Gastrocnemius medialis (tissue), 4 donors: ENCODE data around the gene DENND2C.

Experiments
- POLR2A ChIP-seq, 2 donors: fragments of 450-650 bp; IDR thresholded peaks; one replicate each; pipeline ENCODE4 v1.6.1; 2017; ENCODE audit warnings: antibody characterized with exemption in 2 of 2, mild to moderate bottlenecking in 2 of 2, moderate library complexity in 2 of 2
- TF ChIP-seq, protein P1 (sequence below), 5 experiments: fragments of 450-650 bp in 3 of 5; fragments of 200-600 bp in 2 of 5; sonication (generic) in 2 of 5; IDR thresholded peaks in 4 of 5; conservative IDR thresholded peaks in 1 of 5; 1 replicate in 4 of 5; 2 replicates in 1 of 5; pipeline ENCODE4 v1.5.1; 2016 to 2019; ENCODE audit warnings: antibody characterized with exemption in 5 of 5, mild to moderate bottlenecking in 3 of 5, moderate library complexity in 3 of 5

GRCh38 chr1:114692947-114693346, 23.1 kb upstream of the DENND2C start:
- TF ChIP-seq, protein P1, sequence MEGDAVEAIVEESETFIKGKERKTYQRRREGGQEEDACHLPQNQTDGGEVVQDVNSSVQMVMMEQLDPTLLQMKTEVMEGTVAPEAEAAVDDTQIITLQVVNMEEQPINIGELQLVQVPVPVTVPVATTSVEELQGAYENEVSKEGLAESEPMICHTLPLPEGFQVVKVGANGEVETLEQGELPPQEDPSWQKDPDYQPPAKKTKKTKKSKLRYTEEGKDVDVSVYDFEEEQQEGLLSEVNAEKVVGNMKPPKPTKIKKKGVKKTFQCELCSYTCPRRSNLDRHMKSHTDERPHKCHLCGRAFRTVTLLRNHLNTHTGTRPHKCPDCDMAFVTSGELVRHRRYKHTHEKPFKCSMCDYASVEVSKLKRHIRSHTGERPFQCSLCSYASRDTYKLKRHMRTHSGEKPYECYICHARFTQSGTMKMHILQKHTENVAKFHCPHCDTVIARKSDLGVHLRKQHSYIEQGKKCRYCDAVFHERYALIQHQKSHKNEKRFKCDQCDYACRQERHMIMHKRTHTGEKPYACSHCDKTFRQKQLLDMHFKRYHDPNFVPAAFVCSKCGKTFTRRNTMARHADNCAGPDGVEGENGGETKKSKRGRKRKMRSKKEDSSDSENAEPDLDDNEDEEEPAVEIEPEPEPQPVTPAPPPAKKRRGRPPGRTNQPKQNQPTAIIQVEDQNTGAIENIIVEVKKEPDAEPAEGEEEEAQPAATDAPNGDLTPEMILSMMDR (IDR thresholded peaks at IDR 0.05 in 4 of 5, conservative IDR thresholded peaks at IDR 0.05 in 1 of 5): no peak
- no peak for TF ChIP-seq POLR2A (IDR thresholded peaks at IDR 0.05)
